ENCODE measurements around the gene BTN1A1. TPM values are rescaled to one million over a fixed set of nuclear protein-coding genes. Genes with fewer than 3 reads are reported as not detected.

Gene BTN1A1
- total RNA-seq, 6 experiments from 2014 or later: not detected

DNA sequence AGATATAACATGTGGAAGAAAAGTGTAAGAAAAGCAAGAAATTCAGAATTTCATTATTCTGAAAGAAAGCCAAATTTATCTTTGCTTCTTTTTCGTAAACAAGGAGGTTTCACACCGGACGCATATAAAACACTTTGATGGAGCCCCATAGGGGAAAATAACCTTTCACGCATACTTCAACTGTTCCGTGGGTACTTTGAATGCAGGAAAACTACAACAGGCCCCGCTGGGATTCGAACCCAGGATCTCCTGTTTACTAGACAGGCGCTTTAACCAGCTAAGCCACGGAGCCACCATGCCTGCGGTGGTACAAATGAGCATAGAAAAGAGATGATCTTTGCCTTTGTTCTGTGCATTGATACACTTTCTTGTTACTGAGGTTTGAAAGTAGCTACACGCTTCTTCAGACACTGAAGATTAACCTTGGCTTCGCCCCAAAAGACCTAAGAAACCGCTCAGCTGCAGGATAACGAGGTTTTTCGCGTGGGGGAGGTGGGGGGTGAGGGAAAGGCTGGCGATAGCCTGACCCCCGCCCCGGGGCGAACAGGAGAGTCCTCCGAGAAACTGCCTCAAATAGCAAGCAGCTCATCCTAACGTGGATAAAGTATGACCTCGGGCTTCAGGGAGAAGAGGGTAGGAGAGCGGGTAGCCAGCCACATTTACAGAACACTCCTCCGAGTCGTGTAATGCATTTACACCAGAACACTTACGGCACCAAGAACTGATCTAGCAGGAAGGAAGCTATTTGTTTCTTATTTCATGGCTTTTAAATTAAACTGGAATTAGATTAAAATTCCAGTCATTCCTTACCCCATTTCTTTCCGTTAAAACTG is 32.8 kb downstream of the BTN1A1 start:
- Mint-ChIP-seq H3K27ac (peak overlapping the region; percentile 82), H3K9me3 (no peaks in the 10 kb centered on the region)

DNA sequence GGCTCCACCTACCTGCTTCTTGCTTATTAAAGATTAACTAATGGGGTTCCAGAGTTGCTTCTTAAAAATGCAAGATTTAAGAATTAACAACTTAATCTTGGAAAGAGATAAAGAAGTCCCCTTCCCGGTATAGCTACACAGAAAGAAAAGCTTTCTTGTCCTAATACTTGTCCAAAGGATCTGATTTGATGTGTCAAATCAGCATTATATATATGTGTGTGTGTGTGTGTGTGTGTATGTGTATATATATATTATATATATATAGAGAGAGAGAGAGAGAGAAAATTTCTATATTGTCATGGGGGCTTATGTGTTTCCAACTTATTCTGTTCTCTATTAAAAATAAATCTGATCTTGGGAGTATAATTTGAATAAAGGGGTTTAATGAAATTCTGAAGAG is 33.4 kb downstream of the BTN1A1 start:
- no peak for DNase-seq
- Mint-ChIP-seq H3K9me3 (no peaks in the 10 kb centered on the region), H3K4me3 (peak overlapping the region; percentile 94), H3K36me3 (ENCODE audit: low read depth) (no peaks in the 10 kb centered on the region), H3K27ac (peak overlapping the region; percentile 82), H3K4me1 (ENCODE audit: low read depth) (peaks cover 36% of the 10 kb centered on the region), H3K27me3 (ENCODE audit: insufficient read depth) (peaks cover 7% of the 10 kb centered on the region)
- TF ChIP-seq, protein P1, sequence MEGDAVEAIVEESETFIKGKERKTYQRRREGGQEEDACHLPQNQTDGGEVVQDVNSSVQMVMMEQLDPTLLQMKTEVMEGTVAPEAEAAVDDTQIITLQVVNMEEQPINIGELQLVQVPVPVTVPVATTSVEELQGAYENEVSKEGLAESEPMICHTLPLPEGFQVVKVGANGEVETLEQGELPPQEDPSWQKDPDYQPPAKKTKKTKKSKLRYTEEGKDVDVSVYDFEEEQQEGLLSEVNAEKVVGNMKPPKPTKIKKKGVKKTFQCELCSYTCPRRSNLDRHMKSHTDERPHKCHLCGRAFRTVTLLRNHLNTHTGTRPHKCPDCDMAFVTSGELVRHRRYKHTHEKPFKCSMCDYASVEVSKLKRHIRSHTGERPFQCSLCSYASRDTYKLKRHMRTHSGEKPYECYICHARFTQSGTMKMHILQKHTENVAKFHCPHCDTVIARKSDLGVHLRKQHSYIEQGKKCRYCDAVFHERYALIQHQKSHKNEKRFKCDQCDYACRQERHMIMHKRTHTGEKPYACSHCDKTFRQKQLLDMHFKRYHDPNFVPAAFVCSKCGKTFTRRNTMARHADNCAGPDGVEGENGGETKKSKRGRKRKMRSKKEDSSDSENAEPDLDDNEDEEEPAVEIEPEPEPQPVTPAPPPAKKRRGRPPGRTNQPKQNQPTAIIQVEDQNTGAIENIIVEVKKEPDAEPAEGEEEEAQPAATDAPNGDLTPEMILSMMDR (IDR thresholded peaks at IDR 0.05): no peak

More for the DNA sequence above, 32.8 kb downstream of the BTN1A1 start:
- Mint-ChIP-seq H3K27me3 (ENCODE audit: insufficient read depth) (peaks cover 4% of the 10 kb centered on the region; the same call in 1 of the 2 replicates), H3K36me3 (ENCODE audit: low read depth) (no peaks in the 10 kb centered on the region), H3K4me3 (peak overlapping the region; percentile 94), H3K4me1 (ENCODE audit: low read depth) (peaks cover 36% of the 10 kb centered on the region)
- peak; percentile 93 for DNase-seq
- TF ChIP-seq, protein P1 (IDR thresholded peaks at IDR 0.05): no peak

DNA sequence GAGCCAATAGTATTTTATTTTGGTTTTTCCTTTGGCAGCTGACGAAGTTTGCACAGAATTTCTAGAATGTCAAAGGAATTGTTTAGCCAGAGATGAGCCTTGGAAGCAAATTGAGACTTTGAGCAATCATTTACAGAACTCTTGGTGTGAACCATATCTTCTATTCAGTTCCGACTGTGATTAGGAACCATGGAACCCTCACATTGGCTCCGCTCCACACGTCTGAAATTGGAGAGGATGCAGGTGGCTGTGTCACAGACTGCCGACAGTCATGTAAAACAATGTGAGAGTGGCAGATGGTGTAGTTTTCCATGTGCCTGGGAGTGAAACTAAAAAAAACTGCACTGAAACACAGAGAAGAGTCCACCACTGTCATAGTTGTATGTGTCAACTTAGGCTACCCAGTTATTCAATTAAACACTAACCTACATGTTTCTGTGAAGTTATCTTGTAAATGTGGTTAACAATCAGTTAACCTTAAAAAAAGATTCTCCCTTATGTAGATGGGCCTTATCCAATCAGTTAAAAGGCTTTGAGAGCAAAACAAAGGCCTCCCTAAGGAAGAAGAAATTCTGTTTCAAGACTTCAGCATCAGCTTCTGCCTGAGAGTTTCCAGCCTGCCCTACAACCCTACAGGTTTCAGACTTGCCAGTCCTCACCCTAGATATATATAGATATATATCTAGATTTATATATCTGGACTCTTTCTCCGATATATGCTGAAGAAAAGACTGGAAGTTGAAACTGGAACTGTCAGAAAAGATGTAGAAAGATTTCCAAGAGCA is 34.8 kb downstream of the BTN1A1 start:
- H3K27ac Mint-ChIP-seq: no peak overlapping the region
- H3K4me1 Mint-ChIP-seq (ENCODE audit: low read depth): peaks cover 46% of the 10 kb centered on the region
- no peak overlapping the region for H3K4me3 Mint-ChIP-seq

DNA sequence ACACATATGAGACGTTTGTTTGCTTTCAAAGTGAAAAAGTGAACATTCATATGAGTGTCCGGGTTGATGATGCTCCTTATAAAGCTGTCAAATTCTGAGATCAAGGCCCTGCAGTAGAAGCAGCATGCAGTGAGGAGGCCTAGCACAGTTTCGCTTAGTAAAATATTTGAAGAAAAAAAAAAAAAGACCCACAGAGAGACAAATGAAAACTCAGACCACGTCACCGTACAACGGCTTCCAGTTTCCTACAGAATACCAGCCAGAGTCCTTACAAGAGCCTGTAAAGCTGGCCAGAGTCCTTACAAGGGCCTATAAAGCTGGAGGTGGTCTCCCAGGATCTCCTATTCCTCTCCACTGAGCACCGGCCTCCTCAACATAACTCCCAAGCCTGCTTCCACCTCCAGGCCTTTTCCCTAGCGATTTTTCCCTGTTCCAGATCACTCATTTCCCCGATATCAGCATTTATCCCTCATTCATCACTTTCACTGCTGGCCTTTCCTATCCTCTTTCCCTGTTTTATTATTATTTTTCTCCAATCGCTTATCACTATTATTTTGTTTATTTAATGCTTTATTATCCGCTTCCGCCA is 36.6 kb downstream of the BTN1A1 start:
- Mint-ChIP-seq H3K9me3 (no peaks in the 10 kb centered on the region), H3K4me1 (ENCODE audit: low read depth) (peaks cover 61% of the 10 kb centered on the region), H3K27ac (peak overlapping the region; percentile 99), H3K27me3 (ENCODE audit: insufficient read depth) (peaks cover 7% of the 10 kb centered on the region), H3K4me3 (peak overlapping the region; percentile 92), H3K36me3 (ENCODE audit: low read depth) (peaks cover 20% of the 10 kb centered on the region)
- TF ChIP-seq, protein P1 (IDR thresholded peaks at IDR 0.05): no peak
- peak; percentile 44 for DNase-seq

More for the DNA sequence above, 34.8 kb downstream of the BTN1A1 start:
- Mint-ChIP-seq H3K27me3 (ENCODE audit: insufficient read depth) (peaks cover 7% of the 10 kb centered on the region), H3K9me3 (no peaks in the 10 kb centered on the region), H3K36me3 (ENCODE audit: low read depth) (peaks cover 9% of the 10 kb centered on the region)
- DNase-seq: no peak
- TF ChIP-seq, protein P1 (IDR thresholded peaks at IDR 0.05): no peak

DNA sequence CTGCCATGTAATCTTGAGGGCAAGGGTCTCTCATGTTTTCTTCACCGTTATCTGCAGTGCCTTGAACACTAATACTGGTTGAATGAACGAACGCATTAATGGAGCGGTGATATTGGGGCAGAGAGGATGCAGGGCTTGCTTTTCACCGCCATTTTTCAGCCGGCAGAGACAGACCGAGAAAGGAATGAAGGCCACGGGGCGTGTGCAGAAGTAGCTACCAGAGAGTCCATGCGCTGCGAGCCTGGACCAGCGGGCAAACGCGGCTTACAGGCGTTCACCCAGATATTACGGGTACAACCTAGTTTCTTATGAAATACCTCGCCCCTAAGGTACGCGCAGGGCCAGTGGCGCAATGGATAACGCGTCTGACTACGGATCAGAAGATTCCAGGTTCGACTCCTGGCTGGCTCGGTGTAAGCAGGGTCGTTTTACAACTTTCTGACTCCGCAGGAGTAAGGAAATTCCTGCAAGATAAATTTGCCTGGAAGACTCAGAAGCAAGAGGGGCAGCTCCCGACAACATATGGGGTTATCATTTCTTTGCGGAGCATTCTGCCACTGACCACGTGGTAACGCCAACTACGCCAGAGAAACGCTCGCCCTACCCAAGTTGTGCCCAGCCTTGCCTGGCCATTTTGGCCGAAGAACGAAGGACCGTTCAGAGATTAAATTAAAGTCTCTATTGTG is 37.2 kb downstream of the BTN1A1 start:
- Mint-ChIP-seq H3K27me3 (ENCODE audit: insufficient read depth) (peaks cover 7% of the 10 kb centered on the region), H3K4me1 (ENCODE audit: low read depth) (peaks cover 59% of the 10 kb centered on the region), H3K9me3 (no peaks in the 10 kb centered on the region), H3K27ac (peak overlapping the region; percentile 99), H3K4me3 (peak overlapping the region; percentile 92), H3K36me3 (ENCODE audit: low read depth) (peaks cover 22% of the 10 kb centered on the region)
- TF ChIP-seq, protein P1 (IDR thresholded peaks at IDR 0.05): no peak
- peak; percentile 99 for DNase-seq
